MG63 (cell line): ENCODE measurements around the gene FUS. TPM values are rescaled to one million over a fixed set of nuclear protein-coding genes. Genes with fewer than 3 reads are reported as not detected.

Source experiments
- DNase-seq: peaks from one replicate; pipeline ENCODE4 v3.0.0-alpha.2; 2020
- H3K27me3 ChIP-seq: fragments of 250-450 bp; sonication (Bioruptor Pico); 2 replicates; pipeline ENCODE4 v1.5.1; 2020; ENCODE audit warnings: mild to moderate bottlenecking, moderate library complexity
- H3K36me3 ChIP-seq: fragments of 250-450 bp; sonication (Bioruptor Pico); 2 replicates; pipeline ENCODE4 v1.5.1; 2020; ENCODE audit warnings: mild to moderate bottlenecking, moderate library complexity
- H3K4me3 ChIP-seq: fragments of 250-450 bp; sonication (Bioruptor Pico); 2 replicates; pipeline ENCODE4 v1.5.1; 2020; ENCODE audit warnings: mild to moderate bottlenecking, moderate library complexity
- H3K9me3 ChIP-seq: fragments of 250-450 bp; sonication (Bioruptor Pico); 2 replicates; pipeline ENCODE4 v1.5.1; 2020; ENCODE audit warnings: mild to moderate bottlenecking, moderate library complexity
- total RNA-seq: library from RNA; depleted of rRNA; stranded (reverse); fragments of >200 nt; shearing (Covaris generic); gene quantifications from 2 replicates; pipeline ENCODE4 v1.2.3, GENCODE V29; 2014; ENCODE audit warnings: low replicate concordance

Gene FUS
- total RNA-seq, 1 experiment from 2014 or later = 17.2 TPM

GRCh38 chr16:31177136-31177535 lies 2.8 kb upstream of the FUS start:
- H3K27me3 ChIP-seq = no peaks in the 10 kb centered on the region
- DNase-seq = peak; percentile 58
- no peak overlapping the region for H3K4me3 ChIP-seq
- H3K9me3 ChIP-seq = no peaks in the 10 kb centered on the region
- peaks cover 18% of the 10 kb centered on the region for H3K36me3 ChIP-seq

DNA sequence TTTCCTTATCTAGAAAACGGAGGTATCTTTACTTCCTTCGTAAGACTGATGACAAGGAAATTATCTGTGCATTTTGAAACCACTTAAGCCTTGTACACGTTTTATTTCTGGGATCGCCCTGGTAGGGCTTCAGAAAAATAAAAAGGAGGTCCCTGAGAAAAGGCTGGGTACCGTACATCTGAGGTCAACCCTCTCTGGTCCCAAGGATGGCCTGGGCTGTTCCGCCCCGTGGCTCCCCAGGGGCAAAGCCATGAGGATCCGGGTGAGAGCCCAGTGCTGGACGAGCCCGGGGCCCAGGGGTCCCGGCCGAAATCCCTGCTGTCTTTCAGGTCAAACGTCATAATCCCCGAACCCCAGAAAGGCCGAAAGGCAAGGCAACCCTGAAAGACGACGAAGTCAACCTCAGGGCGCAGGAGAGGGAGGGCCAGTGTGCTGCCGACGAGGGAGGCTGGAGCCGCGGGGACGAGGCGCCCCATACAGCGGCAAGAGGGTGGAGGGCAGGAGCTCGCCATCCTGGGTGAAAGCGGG lies 656 bp upstream of the FUS start:
- Histone ChIP-seq H3K4me3 (peak overlapping the region; percentile 99), H3K9me3 (no peaks in the 10 kb centered on the region), H3K27me3 (no peaks in the 10 kb centered on the region), H3K36me3 (peaks cover 40% of the 10 kb centered on the region)
- DNase-seq = no peak

GRCh38 chr16:31181102-31181830 lies 1.3 kb downstream of the FUS start:
- peaks cover 59% of the 10 kb centered on the region for H3K36me3 ChIP-seq
- peak overlapping the region; percentile 99 for H3K4me3 ChIP-seq
- H3K9me3 ChIP-seq = no peaks in the 10 kb centered on the region
- no peaks in the 10 kb centered on the region for H3K27me3 ChIP-seq
- DNase-seq = peak; percentile 56

GRCh38 chr16:31182391-31182790 lies 2.5 kb downstream of the FUS start:
- no peaks in the 10 kb centered on the region for H3K27me3 ChIP-seq
- peaks cover 71% of the 10 kb centered on the region for H3K36me3 ChIP-seq
- DNase-seq = no peak
- H3K9me3 ChIP-seq = no peaks in the 10 kb centered on the region
- peak overlapping the region; percentile 99 for H3K4me3 ChIP-seq

- Histone ChIP-seq H3K36me3 (peaks cover 84% of the 10 kb centered on the region), H3K27me3 (no peaks in the 10 kb centered on the region), H3K4me3 (peak overlapping the region; percentile 99), H3K9me3 (no peaks in the 10 kb centered on the region)
- no peak for DNase-seq
Measured at GRCh38 chr16:31183432-31184428, 3.8 kb downstream of the FUS start.

- H3K27me3 ChIP-seq = no peaks in the 10 kb centered on the region
- no peak overlapping the region for H3K4me3 ChIP-seq
- DNase-seq = no peak
- H3K9me3 ChIP-seq = no peaks in the 10 kb centered on the region
- peaks cover 96% of the 10 kb centered on the region for H3K36me3 ChIP-seq
Measured at GRCh38 chr16:31184888-31185287, 4.9 kb downstream of the FUS start.

DNA sequence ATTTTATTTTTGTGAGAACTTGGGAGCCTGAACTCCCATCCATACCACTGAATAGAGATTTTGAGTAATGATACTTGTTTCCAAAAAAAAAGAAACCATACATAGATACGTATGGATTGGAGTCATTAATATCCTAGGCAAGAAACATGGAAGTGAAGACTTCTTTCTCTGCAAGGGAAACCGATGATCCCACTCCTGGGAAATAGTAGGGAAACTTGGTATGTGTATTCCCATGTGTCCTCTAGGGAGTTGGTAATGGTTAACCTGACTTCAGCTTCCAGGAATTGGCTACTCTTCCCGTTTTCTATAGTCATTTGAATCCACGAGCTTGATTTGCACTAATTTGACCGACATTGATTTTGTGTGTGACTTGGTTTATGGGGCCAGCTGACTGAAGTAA lies 5.4 kb downstream of the FUS start:
- no peak overlapping the region for H3K4me3 ChIP-seq
- no peaks in the 10 kb centered on the region for H3K27me3 ChIP-seq
- no peak for DNase-seq
- H3K36me3 ChIP-seq = peaks cover 97% of the 10 kb centered on the region
- no peaks in the 10 kb centered on the region for H3K9me3 ChIP-seq

DNA sequence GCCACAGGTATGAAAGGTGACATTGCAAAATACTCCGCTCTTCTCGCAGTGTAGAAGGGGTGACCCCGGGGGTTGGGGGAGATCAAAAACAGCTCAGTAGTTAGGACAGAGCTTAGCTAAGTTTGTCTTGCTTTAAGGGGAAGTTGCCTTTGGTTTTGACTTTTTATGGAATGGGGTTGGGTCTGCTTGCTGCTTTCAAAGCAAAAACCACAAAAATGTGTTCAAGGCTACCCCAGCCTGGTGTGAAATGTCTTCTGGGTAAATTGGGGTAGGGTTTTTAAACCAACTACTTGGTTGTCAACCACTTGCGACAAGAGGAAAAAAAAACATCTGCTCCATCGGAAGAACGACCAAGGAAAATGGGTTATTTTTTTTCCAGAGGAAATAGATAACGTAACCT lies 6.2 kb downstream of the FUS start:
- Histone ChIP-seq H3K4me3 (no peak overlapping the region), H3K9me3 (no peaks in the 10 kb centered on the region), H3K27me3 (no peaks in the 10 kb centered on the region), H3K36me3 (peaks cover 100% of the 10 kb centered on the region)
- DNase-seq = no peak

- Histone ChIP-seq H3K9me3 (no peaks in the 10 kb centered on the region), H3K36me3 (peaks cover 100% of the 10 kb centered on the region), H3K27me3 (no peaks in the 10 kb centered on the region)
Measured at GRCh38 chr16:31186930-31187807, 7.2 kb downstream of the FUS start.

GRCh38 chr16:31187808-31188189 lies 7.9 kb downstream of the FUS start:
- Histone ChIP-seq H3K27me3 (no peaks in the 10 kb centered on the region), H3K4me3 (no peak overlapping the region), H3K36me3 (peaks cover 100% of the 10 kb centered on the region), H3K9me3 (no peaks in the 10 kb centered on the region)
- DNase-seq = no peak

More at GRCh38 chr16:31186930-31187807, 7.2 kb downstream of the FUS start:
- no peak for DNase-seq
- H3K4me3 ChIP-seq = no peak overlapping the region

GRCh38 chr16:31188450-31189411 lies 8.8 kb downstream of the FUS start:
- H3K36me3 ChIP-seq = peaks cover 100% of the 10 kb centered on the region
- no peaks in the 10 kb centered on the region for H3K27me3 ChIP-seq
- no peaks in the 10 kb centered on the region for H3K9me3 ChIP-seq
- no peak overlapping the region for H3K4me3 ChIP-seq
- no peak for DNase-seq

DNA sequence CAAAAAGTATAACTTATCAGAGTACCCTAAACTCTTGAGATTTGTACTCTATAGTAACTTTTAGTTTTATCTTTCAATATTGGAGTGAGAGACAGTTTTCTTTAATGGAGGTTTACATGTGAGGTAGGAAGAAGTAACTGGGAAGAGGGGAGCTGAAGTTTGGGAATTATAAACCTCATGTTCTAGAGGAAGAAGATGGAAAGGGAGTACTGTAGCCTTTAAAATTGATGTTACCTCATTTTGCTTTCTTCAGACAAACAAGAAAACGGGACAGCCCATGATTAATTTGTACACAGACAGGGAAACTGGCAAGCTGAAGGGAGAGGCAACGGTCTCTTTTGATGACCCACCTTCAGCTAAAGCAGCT lies 9.5 kb downstream of the FUS start:
- Histone ChIP-seq H3K9me3 (no peaks in the 10 kb centered on the region), H3K27me3 (no peaks in the 10 kb centered on the region), H3K4me3 (no peak overlapping the region), H3K36me3 (peaks cover 100% of the 10 kb centered on the region)
- no peak for DNase-seq

- H3K27me3 ChIP-seq = no peaks in the 10 kb centered on the region
- H3K4me3 ChIP-seq = no peak overlapping the region
- no peaks in the 10 kb centered on the region for H3K9me3 ChIP-seq
- H3K36me3 ChIP-seq = peaks cover 100% of the 10 kb centered on the region
- no peak for DNase-seq
Measured at GRCh38 chr16:31190061-31190460, 10.1 kb downstream of the FUS start.

- DNase-seq = no peak
- peaks cover 100% of the 10 kb centered on the region for H3K36me3 ChIP-seq
- no peak overlapping the region for H3K4me3 ChIP-seq
- no peaks in the 10 kb centered on the region for H3K9me3 ChIP-seq
- no peaks in the 10 kb centered on the region for H3K27me3 ChIP-seq
Measured at GRCh38 chr16:31190818-31191444, 11.0 kb downstream of the FUS start.
